ENCODE data around the gene DYRK1B.

The DYRK1B gene

GRCh38 chr19:39852882-39853281, 18.9 kb upstream of the DYRK1B start:
- no peak for DNase-seq

DNA sequence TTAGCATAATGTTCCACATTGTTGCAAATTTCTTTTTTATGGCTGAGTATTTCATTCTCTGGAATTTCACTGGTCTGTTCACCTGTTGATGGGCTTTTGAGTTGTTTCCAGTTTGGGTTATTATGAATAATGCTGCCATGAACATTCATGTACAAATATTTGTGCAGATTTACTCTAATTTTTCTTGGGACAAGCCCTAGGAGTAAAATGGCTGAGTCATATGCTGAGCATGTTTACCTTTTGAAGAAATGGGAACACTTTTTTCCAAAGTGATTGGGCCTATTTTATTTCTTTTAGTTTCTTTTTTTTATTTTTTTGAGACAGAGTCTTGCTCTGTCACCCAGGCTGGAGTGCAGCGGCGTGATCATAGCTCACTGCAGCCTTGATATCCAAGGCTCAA, 16.9 kb upstream of the DYRK1B start:
- DNase-seq = no peak

DNA sequence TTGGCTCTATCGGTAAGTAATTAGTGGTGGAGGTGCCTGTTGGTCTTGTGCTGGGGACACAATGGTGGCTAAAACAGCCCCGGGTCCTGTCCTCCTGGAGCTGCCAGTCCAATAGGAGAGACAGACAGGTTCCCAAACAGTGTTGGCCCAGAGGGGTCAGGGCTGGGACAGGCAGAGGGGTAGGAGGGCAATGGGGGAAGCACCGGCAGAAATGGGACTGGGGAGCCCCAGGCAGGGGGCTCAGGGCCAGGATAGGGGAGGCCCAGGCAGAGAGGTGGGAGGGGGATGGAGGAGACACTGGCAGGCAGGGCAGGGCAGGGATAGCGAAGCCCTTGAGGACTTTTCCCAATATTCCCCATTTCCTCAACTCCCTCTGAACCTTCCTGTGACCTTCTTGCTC, 14.4 kb upstream of the DYRK1B start:
- no peak for DNase-seq

DNA sequence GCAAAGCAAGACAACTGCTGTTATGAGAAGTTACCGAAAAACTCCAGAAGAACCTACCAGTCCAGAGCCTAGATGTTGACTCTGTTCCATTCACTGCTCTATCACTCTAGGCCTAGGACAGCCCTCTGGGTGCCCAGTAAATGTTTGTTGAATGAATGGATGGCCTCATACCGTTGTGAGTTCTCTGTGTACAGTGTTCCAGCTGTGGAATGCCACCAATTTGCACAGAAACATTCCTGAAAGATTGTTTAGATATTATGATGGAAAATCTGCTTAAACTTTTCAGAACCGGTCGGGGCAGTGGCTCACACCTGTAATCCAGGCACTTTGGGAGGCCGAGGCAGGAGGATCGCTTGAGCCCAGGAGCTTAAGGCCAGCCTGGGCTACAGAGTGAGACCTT, 13.6 kb upstream of the DYRK1B start:
- DNase-seq = no peak

- DNase-seq = no peak
Observed at GRCh38 chr19:39846678-39847486, 12.9 kb upstream of the DYRK1B start.

DNA sequence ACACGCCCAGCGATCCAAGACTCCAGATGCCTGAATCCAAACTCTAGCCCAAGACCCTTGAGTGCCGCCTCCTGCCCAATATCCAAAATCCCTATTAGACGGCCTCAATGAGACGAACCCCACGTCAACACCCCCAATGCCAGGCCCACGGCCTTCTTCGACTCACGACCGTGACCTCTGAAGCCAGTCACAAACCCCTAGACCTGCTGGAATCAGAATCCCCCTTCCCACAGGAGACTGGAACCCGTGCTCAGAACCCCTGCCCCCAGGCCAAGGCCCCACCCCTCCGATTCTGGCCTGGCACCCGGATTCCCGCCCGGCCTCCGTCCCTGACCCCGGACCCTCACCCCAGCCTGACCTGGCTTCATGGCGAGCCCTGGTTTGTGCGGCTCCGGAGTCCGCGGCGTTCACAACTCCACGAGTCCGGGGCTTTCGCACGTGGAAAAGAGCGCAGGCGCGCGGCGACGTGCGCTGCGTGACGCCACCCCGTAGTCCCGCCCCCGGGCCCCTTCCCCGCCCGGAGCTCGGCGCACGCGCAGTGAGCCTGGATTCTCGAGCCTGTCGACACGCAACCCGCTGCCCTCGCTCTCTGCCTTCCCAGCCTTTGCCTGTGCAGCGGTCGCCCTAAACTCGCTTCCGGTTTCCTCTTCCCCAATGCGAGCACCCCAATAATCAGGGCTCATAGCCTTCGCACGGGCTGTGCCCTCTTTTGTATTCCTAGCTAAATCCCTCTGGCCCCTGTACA, 12.1 kb upstream of the DYRK1B start, which contains the start of gene FBL:
Gene FBL (minus strand): TSS at position 447 of the 745 bp plus-strand sequence. CDS start 79 bp downstream, at position 368.
- peak; percentile 82 for DNase-seq

GRCh38 chr19:39845584-39845932, 11.6 kb upstream of the DYRK1B start:
- no peak for DNase-seq

GRCh38 chr19:39845172-39845571, 11.2 kb upstream of the DYRK1B start:
- no peak for DNase-seq

DNA sequence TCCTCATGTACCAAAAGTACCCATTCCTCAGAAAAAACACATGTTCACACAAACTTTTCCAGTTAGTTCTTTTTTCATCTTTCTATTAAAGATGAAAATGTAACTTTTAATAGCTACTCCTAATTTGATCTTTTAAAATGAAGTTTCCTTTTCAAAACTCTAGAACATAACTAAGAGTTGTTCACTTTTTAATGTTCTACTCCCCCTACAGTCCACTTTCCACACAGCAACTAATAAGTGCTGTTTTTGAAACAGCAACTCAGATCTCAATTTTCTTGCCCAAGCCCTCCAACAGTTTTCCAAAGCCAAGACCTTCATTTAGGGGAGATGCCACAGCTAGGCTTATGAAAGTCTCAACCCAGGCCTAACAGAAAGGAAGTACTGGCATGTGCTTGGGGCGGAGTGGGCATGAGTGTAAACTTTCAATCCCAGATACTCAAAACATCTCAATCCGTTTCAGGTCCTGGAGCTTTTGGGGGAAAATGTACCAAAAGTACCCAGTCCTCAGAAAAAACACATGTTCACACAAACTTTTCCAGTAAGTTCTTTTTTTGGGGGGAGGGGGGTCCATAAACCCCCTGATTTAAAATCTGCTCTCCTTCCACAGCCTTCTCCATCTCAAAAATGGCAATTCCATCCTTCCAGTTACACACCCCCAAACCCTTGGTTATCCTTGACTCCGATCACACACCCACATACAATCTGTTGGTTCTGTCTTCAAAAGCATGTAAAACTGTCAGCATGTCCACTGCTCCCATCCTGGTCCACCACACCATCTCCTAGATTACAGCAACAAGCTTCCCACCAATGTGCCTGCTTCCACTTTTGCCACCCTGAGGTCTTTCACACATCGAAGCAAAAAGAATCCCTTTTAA, 10.2 kb upstream of the DYRK1B start:
- DNase-seq = peak; percentile 36

- no peak for DNase-seq
Observed at GRCh38 chr19:39842693-39843435, 8.9 kb upstream of the DYRK1B start.

DNA sequence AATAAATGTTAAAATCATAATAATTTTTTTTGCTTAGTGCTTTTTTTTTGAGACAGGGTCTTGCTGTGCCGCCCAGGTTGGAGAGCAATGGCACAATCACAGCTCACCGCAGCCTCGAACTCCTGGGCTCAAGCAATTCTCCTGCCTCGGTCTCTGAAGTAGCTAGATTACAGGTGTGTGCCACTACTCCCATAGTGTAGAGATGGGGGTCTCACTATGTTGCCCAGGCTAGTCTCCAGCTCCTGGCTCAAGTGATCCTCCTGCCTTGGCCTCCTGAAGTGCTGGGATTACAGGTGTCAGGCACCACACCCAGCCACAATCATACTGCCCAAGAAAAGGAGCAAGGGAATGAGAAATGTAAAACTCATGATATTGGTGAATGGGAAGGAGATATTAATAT, 7.1 kb upstream of the DYRK1B start:
- DNase-seq = no peak

- no peak for DNase-seq
Observed at GRCh38 chr19:39840492-39840891, 6.5 kb upstream of the DYRK1B start.

- no peak for DNase-seq
Observed at GRCh38 chr19:39839678-39840327, 5.8 kb upstream of the DYRK1B start.

- DNase-seq = no peak
Observed at GRCh38 chr19:39838569-39838968, 4.6 kb upstream of the DYRK1B start.

DNA sequence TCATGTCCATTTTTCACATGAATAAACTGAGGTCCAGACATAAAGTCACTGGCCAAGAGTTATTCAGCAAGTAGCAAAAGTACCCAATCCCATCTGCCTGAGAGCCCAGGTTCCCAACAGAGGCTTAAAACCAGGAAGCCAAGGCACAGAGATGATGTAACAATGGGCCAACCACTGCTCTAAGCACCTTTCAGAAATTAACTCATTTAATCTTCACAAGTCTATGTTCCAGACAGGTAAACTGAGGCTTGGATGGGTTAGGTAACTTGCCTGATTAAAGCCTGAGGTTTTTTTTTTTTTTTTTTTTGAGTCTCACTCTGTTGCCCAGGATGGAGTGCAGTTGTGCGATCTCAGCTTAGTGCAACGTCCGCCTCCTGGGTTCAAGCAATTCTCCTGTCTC, 4.0 kb upstream of the DYRK1B start:
- no peak for DNase-seq

DNA sequence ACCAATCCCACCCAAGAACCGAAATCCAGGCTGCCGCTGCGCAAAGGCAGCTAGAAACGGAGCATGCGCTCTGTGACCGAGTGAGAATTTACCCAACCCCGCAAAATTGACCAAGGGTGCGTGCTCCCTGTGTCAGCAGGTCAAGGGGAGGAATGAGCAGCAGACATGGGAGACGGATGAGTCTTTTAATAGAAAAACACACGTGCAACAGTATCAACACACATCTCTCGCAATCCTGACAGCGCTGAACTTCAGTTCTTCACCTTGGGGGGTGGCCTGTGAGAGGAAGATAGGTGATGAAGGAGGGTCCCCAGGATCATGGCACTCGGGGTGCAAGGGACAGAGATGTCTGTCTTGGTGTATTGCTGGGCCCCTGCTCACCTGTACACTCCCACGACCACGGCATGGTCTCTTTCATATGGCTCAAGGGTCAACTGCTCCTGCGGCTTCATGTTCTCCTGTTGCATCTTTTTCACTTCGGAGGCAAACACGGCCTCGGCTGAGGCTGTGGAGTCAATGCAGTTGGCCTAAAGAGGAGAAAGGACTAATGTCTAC, 402 bp upstream of the DYRK1B start:
- DNase-seq = no peak

GRCh38 chr19:39833160-39833463, 850 bp downstream of the DYRK1B start:
- no peak for DNase-seq

- DNase-seq = no peak
Observed at GRCh38 chr19:39832341-39833083, 1.4 kb downstream of the DYRK1B start.

- DNase-seq = no peak
Observed at GRCh38 chr19:39831679-39832078, 2.3 kb downstream of the DYRK1B start.

DNA sequence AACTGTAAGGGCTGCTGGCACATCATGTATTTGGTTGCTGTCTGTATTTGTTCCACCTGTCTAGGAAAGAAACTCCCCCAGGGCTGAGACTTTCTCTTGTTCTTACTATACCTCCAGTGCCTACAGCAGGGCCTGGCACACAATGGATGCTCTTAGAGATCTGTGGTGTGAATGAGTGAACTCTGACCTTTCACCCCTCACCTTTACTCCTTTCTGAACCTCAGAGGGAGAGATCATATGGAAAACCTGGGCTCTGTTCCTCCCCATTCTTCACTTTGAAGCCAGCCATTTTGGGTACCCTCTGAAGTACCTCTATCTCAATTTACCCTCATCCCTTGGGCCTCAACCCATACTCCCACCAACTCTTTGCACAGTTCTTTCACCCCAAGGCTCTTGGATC, 3.1 kb downstream of the DYRK1B start:
- DNase-seq = no peak

- no peak for DNase-seq
Observed at GRCh38 chr19:39830406-39830805, 3.6 kb downstream of the DYRK1B start.

All from NCI-H510A treated with DMSO at 0.1 percent for 48 hours (cell line).